ENCODE measurements around the gene SORCS1.
A peak's percentile ranks its signal among the peaks of the same experiment; 100 is the strongest.

SORCS1 gene

GRCh38 chr10:106661767-106662140 is 502.8 kb downstream of the SORCS1 start:
- Histone ChIP-seq H3K9me3 (replicated peaks; ENCODE audit: insufficient read depth, low read length) (no peaks in the 10 kb centered on the region), H2AFZ (ENCODE audit: low read length) (0 out of 2 replicates have a peak overlapping the region, but pooled peaks have one; percentile 44), H3K27ac (ENCODE audit: low read length) (0 out of 2 replicates have a peak overlapping the region, but pooled peaks have one; percentile 8), H4K20me1 (ENCODE audit: insufficient read depth, low read length) (no peaks in the 10 kb centered on the region), H3K4me1 (ENCODE audit: low read length) (0 out of 2 replicates have a peak, but pooled peaks cover 3% of the 10 kb centered on the region), H3K36me3 (replicated peaks; ENCODE audit: insufficient read depth, low read length) (no peaks in the 10 kb centered on the region), H3K4me3 (ENCODE audit: low read length) (no peak overlapping the region), H3K4me2 (ENCODE audit: low read depth, low read length) (no peak overlapping the region), H3K79me2 (ENCODE audit: low read length) (no peaks in the 10 kb centered on the region), H3K27me3 (replicated peaks; ENCODE audit: insufficient read depth, low read length) (no peaks in the 10 kb centered on the region), H3K9me2 (replicated peaks; ENCODE audit: insufficient read depth, low read length) (no peaks in the 10 kb centered on the region), H3K9ac (ENCODE audit: low read length) (no peak overlapping the region), H3F3A (ENCODE audit: insufficient read depth, low read length) (no peaks in the 10 kb centered on the region)
- no peak for TF ChIP-seq EZH2 (optimal IDR thresholded peaks at IDR 0.05; ENCODE audit: low read depth, low read length)
- TF ChIP-seq CTCF (IDR thresholded peaks at IDR 0.05; ENCODE audit: low read length): no peak
- no peak for TF ChIP-seq EZH2phosphoT487 (IDR thresholded peaks at IDR 0.05; ENCODE audit: low read length)
- DNase-seq: no peak

GRCh38 chr10:106661133-106661766 is 503.3 kb downstream of the SORCS1 start:
- H3K27ac ChIP-seq (ENCODE audit: low read length): peak overlapping the region; percentile 8; the same call in 1 of the 2 replicates
- H3K9me2 ChIP-seq (replicated peaks; ENCODE audit: insufficient read depth, low read length): no peaks in the 10 kb centered on the region
- H3K4me3 ChIP-seq (ENCODE audit: low read length): peak overlapping the region; percentile 29; the same call in 1 of the 2 replicates
- peak; percentile 45 for DNase-seq
- no peaks in the 10 kb centered on the region for H3F3A ChIP-seq (ENCODE audit: insufficient read depth, low read length)
- no peaks in the 10 kb centered on the region for H4K20me1 ChIP-seq (ENCODE audit: insufficient read depth, low read length)
- H3K9ac ChIP-seq (ENCODE audit: low read length): 0 out of 2 replicates have a peak overlapping the region, but pooled peaks have one; percentile 0
- 0 out of 2 replicates have a peak, but pooled peaks cover 3% of the 10 kb centered on the region for H3K4me1 ChIP-seq (ENCODE audit: low read length)
- H3K9me3 ChIP-seq (replicated peaks; ENCODE audit: insufficient read depth, low read length): no peaks in the 10 kb centered on the region
- H3K79me2 ChIP-seq (ENCODE audit: low read length): no peaks in the 10 kb centered on the region
- H3K4me2 ChIP-seq (ENCODE audit: low read depth, low read length): peak overlapping the region; percentile 50
- no peaks in the 10 kb centered on the region for H3K27me3 ChIP-seq (replicated peaks; ENCODE audit: insufficient read depth, low read length)
- TF ChIP-seq EZH2phosphoT487 (IDR thresholded peaks at IDR 0.05; ENCODE audit: low read length): no peak
- TF ChIP-seq EZH2 (optimal IDR thresholded peaks at IDR 0.05; ENCODE audit: low read depth, low read length): no peak
- TF ChIP-seq CTCF (IDR thresholded peaks at IDR 0.05; ENCODE audit: low read length): no peak
- H3K36me3 ChIP-seq (replicated peaks; ENCODE audit: insufficient read depth, low read length): no peaks in the 10 kb centered on the region
- H2AFZ ChIP-seq (ENCODE audit: low read length): peak overlapping the region; percentile 44

- Histone ChIP-seq H2AFZ (ENCODE audit: low read length) (peak overlapping the region; percentile 44), H3F3A (ENCODE audit: insufficient read depth, low read length) (peaks cover 7% of the 10 kb centered on the region), H3K79me2 (ENCODE audit: low read length) (no peaks in the 10 kb centered on the region), H4K20me1 (ENCODE audit: insufficient read depth, low read length) (no peaks in the 10 kb centered on the region), H3K4me1 (ENCODE audit: low read length) (peaks cover 8% of the 10 kb centered on the region; the same call in 1 of the 2 replicates), H3K27ac (ENCODE audit: low read length) (peak overlapping the region; percentile 8; the same call in 1 of the 2 replicates), H3K9ac (ENCODE audit: low read length) (no peak overlapping the region), H3K4me3 (ENCODE audit: low read length) (peak overlapping the region; percentile 29; the same call in 1 of the 2 replicates), H3K27me3 (replicated peaks; ENCODE audit: insufficient read depth, low read length) (no peaks in the 10 kb centered on the region), H3K36me3 (replicated peaks; ENCODE audit: insufficient read depth, low read length) (no peaks in the 10 kb centered on the region), H3K9me2 (replicated peaks; ENCODE audit: insufficient read depth, low read length) (no peaks in the 10 kb centered on the region), H3K4me2 (ENCODE audit: low read depth, low read length) (peak overlapping the region; percentile 50), H3K9me3 (replicated peaks; ENCODE audit: insufficient read depth, low read length) (no peaks in the 10 kb centered on the region)
- TF ChIP-seq EZH2 (optimal IDR thresholded peaks at IDR 0.05; ENCODE audit: low read depth, low read length): no peak
- TF ChIP-seq EZH2phosphoT487 (IDR thresholded peaks at IDR 0.05; ENCODE audit: low read length): no peak
- no peak for TF ChIP-seq CTCF (IDR thresholded peaks at IDR 0.05; ENCODE audit: low read length)
- DNase-seq: no peak
Observed at GRCh38 chr10:106660550-106660949, 504.0 kb downstream of the SORCS1 start.
